TTC549 (cell line): ENCODE results near the gene PHLDB1.
"Not testable (repeated sequence)": the region's sequence is repeated elsewhere in the genome, so short reads cannot be mapped to it uniquely, and the experiment has no call there.

Source experiments
- FAIRE-seq: peaks from 2 replicates; lab custom pipeline; 2012; peaks lifted over from hg19 to GRCh38; lab: Jason Lieb, UNC

The PHLDB1 gene

GRCh38 chr11:118606157-118606843, 1.1 kb upstream of the PHLDB1 start:
- FAIRE-seq = no peak

GRCh38 chr11:118606844-118607228, 579 bp upstream of the PHLDB1 start:
- no peak for FAIRE-seq

- FAIRE-seq = no peak
These were observed 1.2 kb downstream of the PHLDB1 start for GRCh38 chr11:118608360-118609227.

- no peak for FAIRE-seq
These were observed 2.2 kb downstream of the PHLDB1 start for GRCh38 chr11:118609380-118610224.

GRCh38 chr11:118610225-118610772, 2.9 kb downstream of the PHLDB1 start:
- no peak for FAIRE-seq

- no peak for FAIRE-seq
These were observed 3.5 kb downstream of the PHLDB1 start for GRCh38 chr11:118610773-118611432.

- not testable (repeated sequence) for FAIRE-seq
These were observed 4.0 kb downstream of the PHLDB1 start for GRCh38 chr11:118611433-118611795.

GRCh38 chr11:118612378-118612777, 5.0 kb downstream of the PHLDB1 start:
- no peak for FAIRE-seq

GRCh38 chr11:118614511-118614910, 7.1 kb downstream of the PHLDB1 start:
- no peak for FAIRE-seq

GRCh38 chr11:118615282-118615975, 8.0 kb downstream of the PHLDB1 start:
- FAIRE-seq = no peak

GRCh38 chr11:118615976-118616371, 8.6 kb downstream of the PHLDB1 start:
- FAIRE-seq = no peak

- FAIRE-seq = no peak
These were observed 10.9 kb downstream of the PHLDB1 start for GRCh38 chr11:118618115-118618990.

GRCh38 chr11:118618991-118619375, 11.6 kb downstream of the PHLDB1 start:
- FAIRE-seq = no peak

GRCh38 chr11:118619444-118620197, 12.2 kb downstream of the PHLDB1 start:
- no peak for FAIRE-seq

- FAIRE-seq = no peak
These were observed 13.2 kb downstream of the PHLDB1 start for GRCh38 chr11:118620529-118621070.

GRCh38 chr11:118621071-118621783, 13.8 kb downstream of the PHLDB1 start:
- FAIRE-seq = no peak

- FAIRE-seq = no peak
These were observed 14.5 kb downstream of the PHLDB1 start for GRCh38 chr11:118621784-118622375.
